Sigmoid colon (tissue), 7 donors: Measurements from ENCODE around the gene MYO1H. TPM values are rescaled to one million over a fixed set of nuclear protein-coding genes. Genes with fewer than 3 reads are reported as not detected.

Source experiments
- DNase-seq: peaks from one replicate; pipeline ENCODE4 v3.0.0-alpha.2; 2019
- H3K27ac ChIP-seq, 4 donors: fragments of 200-600 bp; sonication (generic); one replicate each; pipeline ENCODE4 v1.5.1; 2016 to 2019; ENCODE audit warnings: mild to moderate bottlenecking in 1 of 4
- H3K27me3 ChIP-seq, 3 donors: fragments of 200-600 bp; sonication (generic); one replicate each; pipeline ENCODE4 v1.5.1; 2019; ENCODE audit warnings: mild to moderate bottlenecking in 1 of 3
- H3K36me3 ChIP-seq, 4 donors: fragments of 200-600 bp; sonication (generic); one replicate each; pipeline ENCODE4 v1.5.1; 2016 to 2019
- H3K4me1 ChIP-seq, 4 donors: fragments of 200-600 bp; sonication (generic); one replicate each; pipeline ENCODE4 v1.5.1; 2017 to 2019
- H3K4me3 ChIP-seq, 4 donors: fragments of 200-600 bp; sonication (generic); one replicate each; pipeline ENCODE4 v1.5.1; 2017 to 2019; ENCODE audit warnings: mild to moderate bottlenecking in 2 of 4, moderate library complexity in 1 of 4
- H3K9me3 ChIP-seq, 4 donors: fragments of 200-600 bp in 3 of 4; sonication (generic) in 3 of 4; one replicate each; pipeline versions ENCODE4 v1.5.1 to v1.6.1; 2013 to 2019
- CTCF ChIP-seq, 4 experiments: fragments of 450-650 bp in 3 of 4; fragments of 200-600 bp in 1 of 4; IDR thresholded peaks; one replicate each; pipeline ENCODE4 v1.5.1; 2016 to 2019; ENCODE audit warnings: antibody characterized with exemption in 4 of 4, mild to moderate bottlenecking in 3 of 4, moderate library complexity in 2 of 4
- EP300 ChIP-seq, 4 donors: sonication (generic); formaldehyde crosslinking; IDR thresholded peaks; one replicate each; pipeline ENCODE4 v1.6.1; 2017; ENCODE audit warnings: antibody characterized with exemption in 4 of 4
- POLR2A ChIP-seq, 2 donors: fragments of 450-650 bp; IDR thresholded peaks; one replicate each; pipeline ENCODE4 v1.6.1; 2016; ENCODE audit warnings: antibody characterized with exemption in 2 of 2, mild to moderate bottlenecking in 2 of 2, moderate library complexity in 2 of 2
- POLR2AphosphoS5 ChIP-seq, 4 donors: sonication (generic); formaldehyde crosslinking; IDR thresholded peaks; one replicate each; pipeline ENCODE4 v1.6.1; 2017; ENCODE audit warnings: antibody characterized with exemption in 4 of 4
- WGBS, 2 donors: extraction: QIAGEN DNeasy Blood & Tissue Kit; methylation state at CpG; one replicate each; pipeline ENCODE4 v1.1.7; 2013; 5-methylcytosine and 5-hydroxymethylcytosine counted together
- intact Hi-C: fragments of 100-400 bp; cut with DNase I; formaldehyde crosslinking; loops from one replicate; pipeline ENCODE4 v1.15.1; 2023
- polyA plus RNA-seq, 3 donors: library from polyadenylated mRNA; stranded (reverse); fragments of 200-250 nt; gene quantifications; one replicate each; pipeline ENCODE4 v1.2.3, GENCODE V29; 2013
- total RNA-seq, 4 donors: library from RNA; depleted of rRNA; stranded (reverse); fragments of >200 nt; gene quantifications; one replicate each; pipeline ENCODE4 v1.1.0, GENCODE V29; 2016
- donor health status: healthy with polysubstance abuse.
- donor health status: Bipolar disorder and iron deficiency.
- donor health status: healthy.

MYO1H gene
- total and polyA plus RNA-seq, 7 donors = 0.07 TPM; not detected in 6

GRCh38 chr12:109345428-109345827 lies 2.3 kb upstream of the MYO1H start:
- Histone ChIP-seq H3K36me3 (no peaks in the 10 kb centered on the region), H3K9me3 (no peaks in the 10 kb centered on the region), H3K27me3 (no peaks in the 10 kb centered on the region), H3K4me1 (no peaks in the 10 kb centered on the region), H3K4me3 (no peak overlapping the region), H3K27ac (no peak overlapping the region)
- DNase-seq = no peak
- TF ChIP-seq POLR2A (IDR thresholded peaks at IDR 0.05) (no peak), EP300 (IDR thresholded peaks at IDR 0.05) (no peak), POLR2AphosphoS5 (IDR thresholded peaks at IDR 0.05) (no peak), CTCF (IDR thresholded peaks at IDR 0.05) (no peak)
- 89 to 95% methylated on average over 2 of the region's 2 CpGs for WGBS, 2 donors
- intact Hi-C loops = no loop called here

- Histone ChIP-seq H3K27ac (no peak overlapping the region), H3K9me3 (no peaks in the 10 kb centered on the region), H3K36me3 (no peaks in the 10 kb centered on the region), H3K4me1 (no peaks in the 10 kb centered on the region), H3K4me3 (no peak overlapping the region), H3K27me3 (no peaks in the 10 kb centered on the region)
- TF ChIP-seq CTCF (IDR thresholded peaks at IDR 0.05) = no peak
- no peak for TF ChIP-seq EP300 (IDR thresholded peaks at IDR 0.05)
- TF ChIP-seq POLR2A (IDR thresholded peaks at IDR 0.05) = no peak
- TF ChIP-seq POLR2AphosphoS5 (IDR thresholded peaks at IDR 0.05) = no peak
- intact Hi-C loops = no loop called here
- no peak for DNase-seq
- 79 to 83% methylated on average over 3 of the region's 3 CpGs for WGBS, 2 donors
Observed at GRCh38 chr12:109346920-109347319, 780 bp upstream of the MYO1H start.

- intact Hi-C loops = no loop called here
- WGBS, 2 donors = 63 to 70% methylated on average over 6 of the region's 6 CpGs
- Histone ChIP-seq H3K36me3 (no peaks in the 10 kb centered on the region), H3K27me3 (no peaks in the 10 kb centered on the region), H3K4me1 (no peaks in the 10 kb centered on the region), H3K27ac (no peak overlapping the region), H3K9me3 (no peaks in the 10 kb centered on the region), H3K4me3 (no peak overlapping the region)
- no peak for DNase-seq
- no peak for TF ChIP-seq EP300 (IDR thresholded peaks at IDR 0.05)
- no peak for TF ChIP-seq POLR2AphosphoS5 (IDR thresholded peaks at IDR 0.05)
- TF ChIP-seq CTCF (IDR thresholded peaks at IDR 0.05) = no peak
- no peak for TF ChIP-seq POLR2A (IDR thresholded peaks at IDR 0.05)
Observed at GRCh38 chr12:109352184-109352583, 4.5 kb downstream of the MYO1H start.

GRCh38 chr12:109356577-109356976 lies 8.9 kb downstream of the MYO1H start:
- Histone ChIP-seq H3K36me3 (no peaks in the 10 kb centered on the region), H3K4me1 (no peaks in the 10 kb centered on the region), H3K27ac (no peak overlapping the region), H3K4me3 (no peak overlapping the region), H3K9me3 (no peaks in the 10 kb centered on the region), H3K27me3 (no peaks in the 10 kb centered on the region)
- TF ChIP-seq POLR2AphosphoS5 (IDR thresholded peaks at IDR 0.05) (no peak), CTCF (IDR thresholded peaks at IDR 0.05) (no peak), POLR2A (IDR thresholded peaks at IDR 0.05) (no peak), EP300 (IDR thresholded peaks at IDR 0.05) (no peak)
- 24 to 61% methylated on average over 3 of the region's 3 CpGs for WGBS, 2 donors
- DNase-seq = no peak
- intact Hi-C loops = no loop called here

- Histone ChIP-seq H3K9me3 (no peaks in the 10 kb centered on the region), H3K36me3 (no peaks in the 10 kb centered on the region), H3K4me3 (no peak overlapping the region), H3K27ac (no peak overlapping the region), H3K27me3 (no peaks in the 10 kb centered on the region), H3K4me1 (no peaks in the 10 kb centered on the region)
- DNase-seq = no peak
- TF ChIP-seq CTCF (IDR thresholded peaks at IDR 0.05) (no peak), EP300 (IDR thresholded peaks at IDR 0.05) (no peak), POLR2AphosphoS5 (IDR thresholded peaks at IDR 0.05) (no peak), POLR2A (IDR thresholded peaks at IDR 0.05) (no peak)
- intact Hi-C loops = no loop called here
- 18 to 46% methylated on average over 2 of the region's 2 CpGs for WGBS, 2 donors
Observed at GRCh38 chr12:109357032-109357431, 9.3 kb downstream of the MYO1H start.
